Right cardiac atrium (tissue), 5 donors: Measurements from ENCODE around the gene KRTAP10-1. TPM values are rescaled to one million over a fixed set of nuclear protein-coding genes. Genes with fewer than 3 reads are reported as not detected.
"Not testable (repeated sequence)": the region's sequence is repeated elsewhere in the genome, so short reads cannot be mapped to it uniquely, and the experiment has no call there.

Source experiments
- ATAC-seq, 2 donors: fragments of 200-7000 bp; cut with Tn5 transposase; one replicate each; pipeline versions ENCODE4 v1.8.0 to v1.9.1; 2020; ENCODE audit warnings: moderate library complexity in 2 of 2, mild to moderate bottlenecking in 1 of 2
- DNase-seq, 3 donors: peaks; one replicate each; pipeline ENCODE4 v3.0.0-alpha.2; 2020
- H3K27ac ChIP-seq: one replicate; pipeline ENCODE4 v1.5.1; 2013; ENCODE audit warnings: mild to moderate bottlenecking, low read length, control low read depth, moderate library complexity
- H3K27me3 ChIP-seq: one replicate; pipeline ENCODE4 v1.6.1; 2013; ENCODE audit not compliant: control insufficient read depth, insufficient read depth
- H3K4me1 ChIP-seq: one replicate; pipeline ENCODE4 v1.6.1; 2013; ENCODE audit warnings: low read length; ENCODE audit not compliant: control insufficient read depth, insufficient read depth
- H3K4me3 ChIP-seq: one replicate; pipeline ENCODE4 v1.5.1; 2013; ENCODE audit warnings: low read length, control low read depth
- H3K9me3 ChIP-seq: one replicate; pipeline ENCODE4 v1.6.1; 2013; ENCODE audit warnings: low read length; ENCODE audit not compliant: control insufficient read depth
- WGBS: extraction: QIAGEN DNeasy Blood & Tissue Kit; methylation state at CpG from one replicate; pipeline ENCODE4 v1.1.7; 2013; 5-methylcytosine and 5-hydroxymethylcytosine counted together
- intact Hi-C, 4 donors: fragments of 100-400 bp; cut with DNase I; formaldehyde crosslinking; loops; one replicate each; pipeline versions ENCODE4 v1.11.0 to v1.14.0; 2022 to 2023
- polyA plus RNA-seq: library from polyadenylated mRNA; stranded (reverse); fragments of 200-250 nt; gene quantifications from one replicate; pipeline ENCODE4 v1.2.3, GENCODE V29; 2013
- total RNA-seq, 4 donors: library from RNA; stranded (reverse); fragmentation: NEBNext Ultra II Directional; extraction: Animal tissue kit (Norgen Biotek cat#: 25700); gene quantifications; one replicate each; pipeline ENCODE4 v1.2.1, GENCODE V29; 2021
- donor health status: healthy with polysubstance abuse.
- donor health status: DM: no; HTN: yes; CAD: no.
- donor health status: DM: no; HTN: no; CAD: no.
- donor health status: DM: no; HTN: yes; CAD: no; lungs with severe emphysema.
- donor health status: DM: yes; HTN: yes; CAD: no.

Gene KRTAP10-1
- total and polyA plus RNA-seq, 5 donors: not detected

DNA sequence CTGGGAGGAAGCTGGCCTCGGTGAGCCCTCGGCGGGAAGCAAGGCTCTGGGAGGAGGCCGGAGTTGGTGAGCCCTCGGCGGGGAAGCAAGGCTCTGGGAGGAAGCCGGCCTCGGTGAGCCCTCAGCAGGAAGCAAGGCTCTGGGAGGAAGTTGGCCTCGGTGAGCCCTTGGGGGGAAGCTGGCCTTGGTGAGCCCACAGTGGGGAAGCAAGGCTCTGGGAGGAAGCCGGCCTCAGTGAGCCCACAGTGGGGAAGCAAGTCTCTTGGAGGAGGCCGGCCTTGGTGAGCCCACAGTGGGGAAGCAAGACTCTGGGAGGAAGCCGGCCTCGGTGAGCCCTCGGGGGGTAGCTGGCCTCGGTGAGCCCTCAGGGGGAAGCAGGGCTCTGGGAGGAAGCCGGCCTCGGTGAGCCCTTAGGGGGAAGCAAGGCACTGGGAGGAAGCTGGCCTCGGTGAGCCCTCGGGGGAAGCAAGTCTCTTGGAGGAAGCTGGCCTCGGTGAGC, 36.0 kb downstream of the KRTAP10-1 start:
- ATAC-seq: no peak
- DNase-seq: no peak
- intact Hi-C loops: no loop called here
- Histone ChIP-seq H3K27me3 (no peaks in the 10 kb centered on the region), H3K4me1 (no peaks in the 10 kb centered on the region), H3K9me3 (no peaks in the 10 kb centered on the region), H3K27ac (no peak overlapping the region), H3K4me3 (no peak overlapping the region)
- WGBS: 59% methylated on average over 20 of the region's 20 CpGs

DNA sequence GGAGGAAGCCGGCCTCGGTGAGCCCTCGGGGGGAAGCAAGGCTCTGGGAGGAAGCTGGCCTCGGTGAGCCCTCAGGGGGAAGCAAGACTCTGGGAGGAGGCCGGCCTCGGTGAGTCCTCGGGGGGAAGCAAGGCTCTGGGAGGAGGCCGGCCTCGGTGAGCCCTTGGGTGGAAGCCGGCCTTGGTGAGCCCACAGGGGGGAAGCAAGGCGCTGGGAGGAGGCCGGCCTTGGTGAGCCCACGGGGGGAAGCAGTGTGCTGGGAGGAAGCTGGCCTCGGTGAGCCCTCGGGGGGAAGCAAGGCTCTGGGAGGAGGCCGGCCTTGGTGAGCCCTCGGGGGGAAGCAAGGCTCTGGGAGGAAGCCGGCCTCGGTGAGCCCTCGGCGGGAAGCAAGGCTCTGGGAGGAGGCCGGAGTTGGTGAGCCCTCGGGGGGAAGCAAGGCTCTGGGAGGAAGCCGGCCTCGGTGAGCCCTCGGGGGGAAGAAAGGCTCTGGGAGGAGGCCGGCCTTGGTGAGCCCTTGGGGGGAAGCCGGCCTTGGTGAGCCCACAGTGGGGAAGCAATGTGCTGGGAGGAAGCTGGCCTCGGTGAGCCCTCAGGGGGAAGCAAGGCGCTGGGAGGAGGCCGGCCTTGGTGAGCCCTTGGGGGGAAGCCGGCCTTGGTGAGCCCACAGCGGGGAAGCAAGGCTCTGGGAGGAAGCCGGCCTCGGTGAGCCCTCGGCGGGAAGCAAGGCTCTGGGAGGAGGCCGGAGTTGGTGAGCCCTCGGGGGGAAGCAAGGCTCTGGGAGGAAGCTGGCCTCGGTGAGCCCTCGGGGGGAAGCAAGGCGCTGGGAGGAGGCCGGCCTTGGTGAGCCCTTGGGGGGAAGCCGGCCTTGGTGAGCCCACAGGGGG, 36.7 kb downstream of the KRTAP10-1 start:
- 77% methylated on average over 44 of the region's 44 CpGs for WGBS
- H3K9me3 ChIP-seq, H3K4me3 ChIP-seq, H3K27ac ChIP-seq, H3K4me1 ChIP-seq, DNase-seq, H3K27me3 ChIP-seq, ATAC-seq, intact Hi-C loops: not testable (repeated sequence)

DNA sequence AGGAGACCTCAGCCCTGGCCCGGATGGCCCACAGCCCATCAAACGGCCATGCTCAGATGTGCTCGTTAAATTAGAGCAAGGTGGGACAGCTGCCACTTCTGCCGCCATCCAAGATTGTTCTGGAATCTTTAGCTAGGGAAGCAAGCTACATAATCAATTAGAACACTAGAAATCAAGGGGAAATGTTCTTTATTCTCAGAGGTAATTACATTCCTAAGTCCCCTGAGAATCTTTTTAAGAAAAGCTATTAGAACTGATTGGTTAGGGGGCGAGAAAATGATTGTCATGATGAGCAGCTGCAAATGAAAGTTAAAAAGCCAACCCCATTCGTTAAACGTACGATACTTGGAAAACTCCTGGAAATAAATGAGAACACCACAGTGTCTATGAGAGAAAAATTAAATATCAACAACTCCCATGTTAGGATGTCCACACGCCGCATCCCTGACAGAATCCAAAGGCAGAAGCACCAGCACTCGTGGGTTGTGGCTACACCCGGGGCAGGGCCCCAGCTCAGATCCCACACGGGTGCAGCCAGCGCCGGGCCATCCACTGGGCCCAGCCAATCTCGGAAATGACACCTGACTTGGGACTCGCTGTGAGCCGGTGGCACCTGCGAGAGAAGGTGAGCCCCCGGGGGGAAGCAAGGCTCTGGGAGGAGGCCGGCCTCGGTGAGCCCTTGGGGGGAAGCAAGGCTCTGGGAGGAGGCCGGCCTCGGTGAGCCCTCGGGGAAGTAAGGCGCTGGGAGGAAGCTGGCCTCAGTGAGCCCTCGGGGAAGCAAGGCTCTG, 37.6 kb downstream of the KRTAP10-1 start:
- WGBS: 88% methylated on average over 27 of the region's 27 CpGs
- ATAC-seq: no peak
- peak in 2 of 3 donors; percentile 10 to 32 for DNase-seq
- Histone ChIP-seq H3K4me1 (no peaks in the 10 kb centered on the region), H3K27ac (no peak overlapping the region), H3K4me3 (no peak overlapping the region), H3K27me3 (no peaks in the 10 kb centered on the region), H3K9me3 (no peaks in the 10 kb centered on the region)
- intact Hi-C loops: no loop called here

DNA sequence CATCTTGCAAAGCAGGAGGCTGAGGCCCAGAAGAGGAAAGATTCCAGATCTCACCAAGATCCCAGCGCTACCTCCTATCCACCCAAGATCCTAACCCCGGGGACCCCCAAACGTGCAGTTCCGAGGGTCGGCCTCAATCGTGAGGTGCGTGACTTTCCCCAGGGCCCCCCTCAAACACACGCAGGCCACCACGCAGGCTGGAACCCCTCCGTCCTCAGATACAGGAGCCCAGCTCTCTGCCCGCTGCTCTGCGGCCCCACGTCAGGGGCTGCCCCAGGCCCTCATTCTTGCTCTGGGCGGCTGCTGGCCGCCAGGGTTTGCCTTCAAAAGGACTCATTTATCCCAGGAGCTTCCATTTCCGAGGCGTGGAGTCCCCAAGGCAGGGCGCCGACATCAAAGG, 39.9 kb downstream of the KRTAP10-1 start:
- no peak for DNase-seq
- no peaks in the 10 kb centered on the region for H3K27me3 ChIP-seq
- H3K4me3 ChIP-seq: no peak overlapping the region
- WGBS: 87% methylated on average over 19 of the region's 19 CpGs
- H3K9me3 ChIP-seq: no peaks in the 10 kb centered on the region
- intact Hi-C loops: no loop called here
- peaks cover 3% of the 10 kb centered on the region for H3K4me1 ChIP-seq
- ATAC-seq: no peak
- no peak overlapping the region for H3K27ac ChIP-seq

DNA sequence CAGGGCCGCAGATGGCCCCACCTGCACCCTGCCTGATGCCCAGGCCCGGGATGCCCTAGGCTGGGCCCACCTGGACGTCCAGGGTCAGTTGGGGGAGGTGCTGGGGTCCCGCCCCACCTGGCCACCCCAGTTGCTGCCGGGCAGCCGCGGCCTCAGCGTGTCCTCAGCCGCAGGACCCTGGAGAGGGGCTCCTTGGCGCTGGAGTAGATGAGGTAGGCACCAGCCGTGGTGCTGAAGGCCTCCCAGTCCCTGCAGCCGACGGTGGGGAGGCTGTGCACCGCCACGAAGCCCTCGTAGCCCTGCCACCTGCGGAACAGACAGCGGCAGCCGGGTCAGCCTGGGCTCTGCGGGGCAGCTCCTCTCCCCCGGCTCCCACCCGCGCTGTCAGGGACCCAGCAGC, 40.4 kb downstream of the KRTAP10-1 start:
- Histone ChIP-seq H3K4me3 (no peak overlapping the region), H3K4me1 (peaks cover 3% of the 10 kb centered on the region), H3K27ac (no peak overlapping the region), H3K27me3 (no peaks in the 10 kb centered on the region), H3K9me3 (no peaks in the 10 kb centered on the region)
- WGBS: 82% methylated on average over 23 of the region's 23 CpGs
- intact Hi-C loops: no loop called here
- ATAC-seq: peak in 1 of 2 donors; percentile 13
- no peak for DNase-seq

DNA sequence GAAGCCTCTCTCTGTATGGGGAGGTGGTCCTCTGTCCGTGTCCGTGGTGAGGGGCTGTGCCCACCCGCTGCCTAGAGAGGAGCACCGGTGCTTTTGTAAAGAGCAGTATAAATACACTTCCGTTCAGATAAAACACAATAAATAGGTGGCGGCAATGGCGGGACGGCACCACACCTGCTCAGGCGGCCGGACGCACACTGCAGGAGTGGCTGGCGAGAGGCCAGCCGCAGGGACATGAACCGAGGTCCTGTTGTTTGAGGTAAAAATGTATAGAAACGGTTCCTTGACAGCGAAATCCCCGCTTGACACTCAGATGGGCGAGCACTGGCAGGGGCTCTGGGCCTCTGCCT, 40.8 kb downstream of the KRTAP10-1 start:
- no peak for ATAC-seq
- H3K27me3 ChIP-seq: no peaks in the 10 kb centered on the region
- no peak overlapping the region for H3K27ac ChIP-seq
- peaks cover 3% of the 10 kb centered on the region for H3K4me1 ChIP-seq
- H3K4me3 ChIP-seq: no peak overlapping the region
- WGBS: 85% methylated on average over 18 of the region's 18 CpGs
- intact Hi-C loops: no loop called here
- no peak for DNase-seq
- H3K9me3 ChIP-seq: no peaks in the 10 kb centered on the region

DNA sequence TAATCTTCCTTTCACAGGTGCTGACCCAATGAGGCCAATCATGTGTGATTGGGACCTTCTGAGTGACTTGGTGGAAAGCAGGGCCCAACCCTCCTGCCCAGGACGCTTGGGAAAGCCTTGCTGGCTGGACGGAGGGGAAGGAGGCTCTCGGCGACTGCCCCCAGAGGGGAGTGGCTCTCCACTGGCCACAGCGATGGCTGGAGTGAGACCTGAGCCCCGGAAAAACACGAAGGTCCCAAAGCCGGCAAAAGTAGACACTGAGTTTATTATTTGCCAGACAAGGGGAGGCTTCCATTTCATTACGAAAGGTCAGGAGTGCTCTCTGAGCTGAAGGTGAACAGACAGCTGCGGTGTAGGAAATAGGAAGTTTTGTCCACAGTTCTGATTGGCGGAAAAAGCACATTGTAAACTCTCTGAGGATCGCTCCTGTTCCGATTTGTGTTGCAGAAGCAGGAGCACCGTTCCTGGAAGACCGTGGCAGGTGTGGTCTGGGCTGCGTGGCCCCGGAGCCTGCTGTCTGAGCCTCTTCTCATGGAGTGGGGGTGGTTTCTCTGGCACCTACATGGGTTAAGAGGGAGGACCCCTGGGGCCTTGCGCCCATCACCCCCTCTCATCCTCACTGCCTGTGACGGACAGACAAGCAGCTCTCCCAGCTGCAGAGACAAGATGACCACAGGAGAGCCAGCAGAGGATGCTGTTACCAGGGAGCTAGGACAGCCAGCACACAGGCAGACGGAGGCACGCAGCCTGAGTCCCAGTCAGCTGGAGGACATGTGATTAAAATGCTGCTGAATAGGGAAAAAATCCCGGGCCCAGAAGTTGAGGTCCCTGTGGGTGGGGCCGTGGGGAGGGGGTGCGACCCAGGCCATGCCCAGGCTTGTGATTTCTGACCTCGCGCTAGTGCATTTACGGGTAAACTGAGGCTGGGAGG, 41.5 kb downstream of the KRTAP10-1 start:
- H3K27me3 ChIP-seq: no peaks in the 10 kb centered on the region
- ATAC-seq: no peak
- no peak overlapping the region for H3K27ac ChIP-seq
- H3K4me3 ChIP-seq: no peak overlapping the region
- no peaks in the 10 kb centered on the region for H3K9me3 ChIP-seq
- WGBS: 71% methylated on average over 27 of the region's 27 CpGs
- no peak for DNase-seq
- H3K4me1 ChIP-seq: peaks cover 3% of the 10 kb centered on the region
- intact Hi-C loops: no loop called here

DNA sequence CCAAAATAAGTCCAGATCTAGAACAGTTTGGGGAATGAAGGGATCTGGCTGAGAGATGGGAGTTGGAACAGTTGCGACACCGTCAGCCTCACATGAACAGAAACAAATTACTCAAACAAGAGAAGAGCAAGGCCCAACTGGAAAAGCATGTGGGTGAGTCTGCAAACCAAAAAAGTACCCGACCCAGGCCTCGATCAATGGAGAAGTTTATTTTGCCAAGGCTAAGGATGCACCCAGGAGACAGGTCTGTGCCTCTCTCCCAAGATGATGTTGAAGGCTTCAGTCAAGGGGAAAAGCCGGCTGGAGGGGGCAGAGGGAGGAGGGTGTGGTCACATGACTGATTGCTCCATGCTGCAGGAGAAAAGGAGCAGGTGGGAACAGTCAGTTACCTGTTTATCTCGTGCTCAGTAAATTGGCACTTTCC, 42.3 kb downstream of the KRTAP10-1 start:
- peaks cover 3% of the 10 kb centered on the region for H3K4me1 ChIP-seq
- peak in 1 of 2 donors; percentile 32 for ATAC-seq
- no peaks in the 10 kb centered on the region for H3K9me3 ChIP-seq
- H3K27me3 ChIP-seq: no peaks in the 10 kb centered on the region
- no peak for DNase-seq
- H3K27ac ChIP-seq: no peak overlapping the region
- WGBS: 53% methylated on average over 6 of the region's 6 CpGs
- intact Hi-C loops: no loop called here
- H3K4me3 ChIP-seq: no peak overlapping the region

DNA sequence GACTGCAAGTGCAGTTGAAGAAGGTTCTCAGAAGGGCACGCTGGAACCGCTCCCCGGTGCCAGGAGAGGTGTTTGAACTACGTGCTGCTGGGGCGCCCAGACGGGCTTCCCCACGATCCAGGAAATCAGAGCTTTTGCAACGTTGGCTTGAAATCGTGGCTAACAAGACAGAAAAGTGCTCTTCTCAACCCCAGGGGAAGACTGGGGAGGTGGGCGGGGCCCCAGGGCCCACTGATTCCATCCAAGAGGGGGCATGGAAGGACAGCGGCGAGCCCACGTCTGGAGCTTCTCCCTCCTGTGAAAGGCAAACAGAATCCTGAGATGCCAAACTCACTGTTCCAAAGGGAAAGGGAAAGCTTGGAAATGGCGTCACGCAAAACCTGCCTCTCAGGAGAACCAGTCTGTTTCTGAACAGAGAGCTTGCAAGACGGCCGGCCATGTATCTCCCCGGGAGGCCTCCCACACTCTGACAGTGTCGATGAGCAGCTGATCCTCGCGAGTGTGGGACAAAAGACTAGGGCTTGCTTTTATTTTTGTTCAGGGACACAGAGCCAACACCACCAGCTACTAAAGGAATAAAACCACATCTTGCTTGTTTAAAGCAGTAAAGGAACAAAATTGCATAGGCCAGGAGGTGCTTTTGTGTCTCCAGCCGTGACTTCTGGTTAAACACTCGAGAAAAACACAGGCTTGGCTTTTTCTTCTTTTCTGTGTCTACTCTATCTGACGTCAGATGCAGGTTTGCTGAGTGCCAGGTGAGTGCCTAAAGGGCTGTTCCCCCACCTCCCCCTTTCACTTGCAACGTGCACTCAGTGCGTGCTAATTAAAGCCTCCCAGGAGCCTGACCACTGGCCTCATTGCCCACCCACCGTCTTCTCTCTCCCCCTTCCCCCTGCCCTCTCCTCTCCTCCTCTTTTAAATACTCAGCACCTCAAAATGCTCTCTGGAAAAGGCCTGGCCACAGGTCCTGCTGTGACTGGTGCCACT, 43.1 kb downstream of the KRTAP10-1 start:
- intact Hi-C loops: no loop called here
- no peak overlapping the region for H3K27ac ChIP-seq
- H3K9me3 ChIP-seq: no peaks in the 10 kb centered on the region
- WGBS: 32% methylated on average over 27 of the region's 27 CpGs
- H3K27me3 ChIP-seq: no peaks in the 10 kb centered on the region
- ATAC-seq (peak; percentile 23 to 25), DNase-seq (no peak)
- H3K4me3 ChIP-seq: no peak overlapping the region
- peaks cover 3% of the 10 kb centered on the region for H3K4me1 ChIP-seq
